ENCODE measurements around the gene LDLRAD2. TPM values are rescaled to one million over a fixed set of nuclear protein-coding genes. Genes with fewer than 3 reads are reported as not detected.

The LDLRAD2 gene
- total RNA-seq, 3 donors from 2014 or later = 0.33 TPM; not detected in 2

GRCh38 chr1:21874328-21874727 lies 62.3 kb downstream of the LDLRAD2 start:
- TF ChIP-seq CTCF (IDR thresholded peaks at IDR 0.05) (no peak), POLR2A (IDR thresholded peaks at IDR 0.05) (no peak), POLR2AphosphoS5 (IDR thresholded peaks at IDR 0.05) (no peak)
- Histone ChIP-seq H3K4me1 (peaks cover 0 to 8% of the 10 kb centered on the region in 2 donors), H3K9me3 (no peaks in the 10 kb centered on the region), H3K4me3 (no peak overlapping the region), H3K27ac (no peak overlapping the region), H3K27me3 (no peaks in the 10 kb centered on the region), H3K36me3 (no peaks in the 10 kb centered on the region)
- intact Hi-C loops (cut with DNase I; ENCODE audit: low total_unique reads) = no loop called here
- no peak for DNase-seq (ENCODE audit: low spot score in 2 of 2)

Other genes with a start within 250 kb of the LDLRAD2 start
- gene RAP1GAP, start 142.9 kb upstream of the LDLRAD2 start, total RNA-seq = 1 to 10 TPM in 2 of 3 donors, under 1 TPM in 1; 0.32 to 7.2 (median 6.0) TPM
- 10 to 100 TPM; 56.0 to 86.9 (median 74.7) TPM for gene USP48, start 29.1 kb upstream of the LDLRAD2 start, total RNA-seq
- gene HSPG2, start 125.0 kb downstream of the LDLRAD2 start, total RNA-seq = 100 to 1,000 TPM in 1 of 3 donors, 10 to 100 TPM in 2; 48.3 to 219 (median 95.0) TPM
- not detected for gene CELA3B, start 164.8 kb downstream of the LDLRAD2 start, total RNA-seq
- not detected for gene CELA3A, start 189.4 kb downstream of the LDLRAD2 start, total RNA-seq
- gene CDC42, start 240.4 kb downstream of the LDLRAD2 start, total RNA-seq = 100 to 1,000 TPM; 192 to 255 (median 213) TPM